HG03135 (cell line): ENCODE results near the gene CACNA1C.
"Not testable (repeated sequence)": the region's sequence is repeated elsewhere in the genome, so short reads cannot be mapped to it uniquely, and the experiment has no call there.

Source experiments
- ATAC-seq: cut with Tn5 transposase; IDR thresholded peaks from one replicate; pipeline ENCODE4 v1.9.1; 2021; ENCODE audit warnings: mild to moderate bottlenecking, moderate library complexity; ENCODE audit not compliant: unreplicated experiment

CACNA1C gene

GRCh38 chr12:2462087-2462486 is 409.3 kb downstream of the CACNA1C start:
- no peak for ATAC-seq

- ATAC-seq, result no peak
Observed at GRCh38 chr12:2463719-2464118, 410.9 kb downstream of the CACNA1C start.

GRCh38 chr12:2465681-2466080 is 412.9 kb downstream of the CACNA1C start:
- ATAC-seq, result no peak

- ATAC-seq, result no peak
Observed at GRCh38 chr12:2466211-2466610, 413.4 kb downstream of the CACNA1C start.

- no peak for ATAC-seq
Observed at GRCh38 chr12:2467447-2468195, 414.8 kb downstream of the CACNA1C start.

GRCh38 chr12:2475984-2476383 is 423.2 kb downstream of the CACNA1C start:
- no peak for ATAC-seq

- ATAC-seq, result no peak
Observed at GRCh38 chr12:2477009-2477766, 424.4 kb downstream of the CACNA1C start.

GRCh38 chr12:2479851-2480535 is 427.2 kb downstream of the CACNA1C start:
- ATAC-seq, result no peak

GRCh38 chr12:2481346-2481745 is 428.6 kb downstream of the CACNA1C start:
- no peak for ATAC-seq

- ATAC-seq, result no peak
Observed at GRCh38 chr12:2481951-2482350, 429.2 kb downstream of the CACNA1C start.

- no peak for ATAC-seq
Observed at GRCh38 chr12:2482938-2483660, 430.3 kb downstream of the CACNA1C start.

- no peak for ATAC-seq
Observed at GRCh38 chr12:2483713-2484112, 430.9 kb downstream of the CACNA1C start.

GRCh38 chr12:2484141-2484776 is 431.5 kb downstream of the CACNA1C start:
- ATAC-seq, result no peak

- no peak for ATAC-seq
Observed at GRCh38 chr12:2485681-2486080, 432.9 kb downstream of the CACNA1C start.

- ATAC-seq, result no peak
Observed at GRCh38 chr12:2486796-2487195, 434.0 kb downstream of the CACNA1C start.

- ATAC-seq, result no peak
Observed at GRCh38 chr12:2487278-2487677, 434.5 kb downstream of the CACNA1C start.

- no peak for ATAC-seq
Observed at GRCh38 chr12:2488131-2488530, 435.3 kb downstream of the CACNA1C start.

- no peak for ATAC-seq
Observed at GRCh38 chr12:2488596-2488995, 435.8 kb downstream of the CACNA1C start.

- no peak for ATAC-seq
Observed at GRCh38 chr12:2489275-2489674, 436.5 kb downstream of the CACNA1C start.

GRCh38 chr12:2490831-2491230 is 438.0 kb downstream of the CACNA1C start:
- ATAC-seq, result no peak

GRCh38 chr12:2491349-2491748 is 438.6 kb downstream of the CACNA1C start:
- not testable (repeated sequence) for ATAC-seq
